Measurements from ENCODE around the gene FAM50A. TPM values are rescaled to one million over a fixed set of nuclear protein-coding genes. Genes with fewer than 3 reads are reported as not detected.
A peak's percentile ranks its signal among the peaks of the same experiment; 100 is the strongest.
"Not testable (repeated sequence)": the region's sequence is repeated elsewhere in the genome, so short reads cannot be mapped to it uniquely, and the experiment has no call there.

FAM50A gene
- total RNA-seq, 1 experiment from 2014 or later, result 82.1 TPM

- POLR2A ChIA-PET (ENCODE audit: unreplicated experiment), result interaction anchor here (0.6 kb wide), 1 partner anchor 12 kb away, joined by 4 read pairs; no protein-coding TSS in a partner anchor
These were observed 44.2 kb upstream of the FAM50A start for GRCh38 chrX:154399527-154400368.

DNA sequence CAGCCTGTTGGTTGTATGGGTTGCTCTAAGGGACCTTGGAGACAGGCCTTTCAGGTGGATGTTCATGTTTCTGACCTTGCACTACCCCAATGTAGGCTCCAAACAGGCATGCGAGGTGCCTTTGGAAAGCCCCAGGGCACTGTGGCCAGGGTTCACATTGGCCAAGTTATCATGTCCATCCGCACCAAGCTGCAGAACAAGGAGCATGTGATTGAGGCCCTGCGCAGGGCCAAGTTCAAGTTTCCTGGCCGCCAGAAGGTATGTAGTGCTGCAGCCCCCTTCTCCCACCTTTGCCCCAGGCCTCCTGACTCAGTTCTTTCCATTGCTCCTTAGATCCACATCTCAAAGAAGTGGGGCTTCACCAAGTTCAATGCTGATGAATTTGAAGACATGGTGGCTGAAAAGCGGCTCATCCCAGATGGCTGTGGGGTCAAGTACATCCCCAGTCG lies 43.5 kb upstream of the FAM50A start:
- H3K27ac ChIP-seq, result peak overlapping the region; percentile 97
- H3K4me1 ChIP-seq (replicated peaks; ENCODE audit: insufficient read depth), result peaks cover 12% of the 10 kb centered on the region
- peaks cover 29% of the 10 kb centered on the region for H3K79me2 ChIP-seq (ENCODE audit: low read depth)
- peaks cover 22% of the 10 kb centered on the region for H4K20me1 ChIP-seq (ENCODE audit: insufficient read depth)
- H3K9me3 ChIP-seq (ENCODE audit: insufficient read depth, low read depth); intact Hi-C loops (cut with micrococcal nuclease; ENCODE audit: unreplicated experiment); H2AFZ ChIP-seq; H3K27me3 ChIP-seq (ENCODE audit: insufficient read depth, low read depth); BruUV-seq (replicated peaks); DNase-seq; H3K9me2 ChIP-seq (ENCODE audit: insufficient read depth): not testable (repeated sequence)
- H3K36me3 ChIP-seq (ENCODE audit: low read depth), result peaks cover 20% of the 10 kb centered on the region
- peak overlapping the region; percentile 93 for H3K4me3 ChIP-seq
- peak overlapping the region; percentile 94 for H3K4me2 ChIP-seq
- H3F3A ChIP-seq (ENCODE audit: insufficient read depth, low read depth), result peaks cover 52% of the 10 kb centered on the region
- POLR2A ChIA-PET (ENCODE audit: unreplicated experiment), result interaction anchor here (1.1 kb wide), 1 partner anchor 90 kb away, joined by 5 read pairs; the partner anchor contains the start of gene SLC10A3
- CTCF ChIA-PET, result interaction anchor here (4.4 kb wide), 1 partner anchor 26 kb away, joined by 14 read pairs; the partner anchor contains the start of gene FLNA

More at GRCh38 chrX:154399527-154400368, 44.2 kb upstream of the FAM50A start:
- Histone ChIP-seq H3K27me3 (ENCODE audit: insufficient read depth, low read depth) (no peaks in the 10 kb centered on the region), H2AFZ (no peak overlapping the region), H3K9me3 (ENCODE audit: insufficient read depth, low read depth) (no peaks in the 10 kb centered on the region), H3K9me2 (ENCODE audit: insufficient read depth) (no peaks in the 10 kb centered on the region), H3K4me1 (replicated peaks; ENCODE audit: insufficient read depth) (peaks cover 12% of the 10 kb centered on the region), H3K79me2 (ENCODE audit: low read depth) (peaks cover 29% of the 10 kb centered on the region), H4K20me1 (ENCODE audit: insufficient read depth) (peaks cover 22% of the 10 kb centered on the region), H3K4me2 (peak overlapping the region; percentile 94), H3F3A (ENCODE audit: insufficient read depth, low read depth) (peaks cover 52% of the 10 kb centered on the region), H3K27ac (peak overlapping the region; percentile 97), H3K36me3 (ENCODE audit: low read depth) (peaks cover 20% of the 10 kb centered on the region), H3K4me3 (peak overlapping the region; percentile 93)
- CTCF ChIA-PET, result interaction anchor here (4.4 kb wide), 1 partner anchor 26 kb away, joined by 14 read pairs; the partner anchor contains the start of gene FLNA
- TF ChIP-seq CTCF (conservative IDR thresholded peaks at IDR 0.05), result no peak
- TF ChIP-seq EZH2 (IDR thresholded peaks at IDR 0.05; ENCODE audit: low read depth), result no peak
- BruUV-seq (replicated peaks), result no TSS peak
- no peak for DNase-seq
- intact Hi-C loops (cut with micrococcal nuclease; ENCODE audit: unreplicated experiment), result loop anchor here (5.0 kb wide), 4 partner anchors 43 to 133 kb away; partner anchors contain the start of genes FAM50A, PLXNA3 and UBL4A

- Histone ChIP-seq H3K4me1 (replicated peaks; ENCODE audit: insufficient read depth) (peaks cover 7% of the 10 kb centered on the region), H3K36me3 (ENCODE audit: low read depth) (peaks cover 20% of the 10 kb centered on the region), H3K9me3 (ENCODE audit: insufficient read depth, low read depth) (no peaks in the 10 kb centered on the region), H3F3A (ENCODE audit: insufficient read depth, low read depth) (peaks cover 47% of the 10 kb centered on the region), H3K27ac (peak overlapping the region; percentile 97), H3K9me2 (ENCODE audit: insufficient read depth) (no peaks in the 10 kb centered on the region), H3K4me2 (peak overlapping the region; percentile 94; the same call in 1 of the 2 replicates), H2AFZ (no peak overlapping the region), H3K4me3 (no peak overlapping the region), H4K20me1 (ENCODE audit: insufficient read depth) (peaks cover 22% of the 10 kb centered on the region), H3K27me3 (ENCODE audit: insufficient read depth, low read depth) (no peaks in the 10 kb centered on the region), H3K79me2 (ENCODE audit: low read depth) (peaks cover 24% of the 10 kb centered on the region)
- BruUV-seq (replicated peaks), result no TSS peak
- ChIA-PET CTCF (no interaction called here), POLR2A (ENCODE audit: unreplicated experiment) (interaction anchor here (0.6 to 1.1 kb wide), 3 partner anchors 51 to 126 kb away, joined by 3 to 5 read pairs (median 4); partner anchors contain the start of gene SLC10A3)
- intact Hi-C loops (cut with micrococcal nuclease; ENCODE audit: unreplicated experiment), result no loop called here
- TF ChIP-seq CTCF (conservative IDR thresholded peaks at IDR 0.05) (no peak), EZH2 (IDR thresholded peaks at IDR 0.05; ENCODE audit: low read depth) (no peak)
- DNase-seq, result peak in 1 of 2 experiments; percentile 61
These were observed 42.7 kb upstream of the FAM50A start for GRCh38 chrX:154401045-154401799.
